GM19238 (cell line): Measurements from ENCODE around the gene ATG7.
"Not testable (repeated sequence)": the region's sequence is repeated elsewhere in the genome, so short reads cannot be mapped to it uniquely, and the experiment has no call there.

ENCODE experiments used
- DNase-seq: peaks from one replicate; pipeline ENCODE4 v3.0.0; 2011; ENCODE audit warnings: low spot score; ENCODE audit not compliant: insufficient read length

Gene ATG7

DNA sequence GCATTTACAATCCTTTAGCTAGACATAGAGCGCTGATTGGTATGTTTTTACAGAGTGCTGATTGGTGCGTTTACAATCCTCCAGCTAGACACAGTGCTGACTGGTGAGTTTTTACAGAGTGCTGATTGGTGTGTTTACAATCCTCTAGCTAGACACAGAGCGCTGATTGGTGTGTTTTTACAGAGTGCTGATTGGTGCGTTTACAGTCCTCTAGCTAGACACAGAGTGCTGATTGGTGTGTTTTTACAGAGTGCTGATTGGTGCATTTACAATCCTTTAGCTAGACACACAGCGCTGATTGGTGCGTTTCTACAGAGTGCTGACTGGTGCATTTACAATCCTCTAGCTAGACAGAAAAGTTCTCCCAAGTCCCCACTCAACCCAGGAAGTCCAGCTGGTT is 76.7 kb downstream of the ATG7 start:
- not testable (repeated sequence) for DNase-seq

DNA sequence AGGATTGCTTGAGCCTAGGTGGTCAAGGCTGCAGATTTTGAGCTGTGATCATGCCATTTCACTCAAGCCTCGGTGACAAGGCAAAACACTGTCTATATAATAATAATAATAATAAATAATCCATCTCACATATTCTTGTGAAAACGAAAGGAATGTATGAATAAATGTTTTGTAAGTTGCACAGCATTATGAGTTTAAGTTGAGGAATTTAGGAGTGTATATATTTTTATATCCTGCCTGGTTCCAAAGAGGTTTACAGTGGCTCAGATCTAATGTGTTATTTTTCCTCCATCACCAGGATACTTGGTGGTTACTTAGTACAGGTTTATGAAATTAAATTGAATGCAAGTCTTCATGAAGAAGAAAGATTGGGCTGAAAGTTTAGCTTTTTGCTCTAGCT is 77.2 kb downstream of the ATG7 start:
- DNase-seq = no peak

DNA sequence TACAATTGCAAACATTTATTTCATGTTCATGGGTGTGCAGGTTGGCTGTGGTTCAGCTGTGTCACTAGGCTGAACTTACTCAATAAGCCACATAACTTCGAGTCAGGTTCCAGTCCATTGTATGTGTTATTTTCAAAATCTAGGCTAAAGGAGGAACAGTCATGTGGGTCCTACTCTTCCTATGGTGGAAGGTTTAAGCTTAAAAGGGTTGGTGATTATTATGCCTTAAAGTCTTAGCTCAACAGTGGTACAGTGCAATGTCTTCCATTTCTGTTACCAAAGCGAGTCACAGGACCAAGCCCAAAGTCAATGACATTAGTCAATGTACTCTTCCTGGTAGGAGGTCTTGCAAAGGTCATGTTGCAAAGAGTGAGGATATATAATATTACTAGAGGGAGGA is 78.2 kb downstream of the ATG7 start:
- no peak for DNase-seq

DNA sequence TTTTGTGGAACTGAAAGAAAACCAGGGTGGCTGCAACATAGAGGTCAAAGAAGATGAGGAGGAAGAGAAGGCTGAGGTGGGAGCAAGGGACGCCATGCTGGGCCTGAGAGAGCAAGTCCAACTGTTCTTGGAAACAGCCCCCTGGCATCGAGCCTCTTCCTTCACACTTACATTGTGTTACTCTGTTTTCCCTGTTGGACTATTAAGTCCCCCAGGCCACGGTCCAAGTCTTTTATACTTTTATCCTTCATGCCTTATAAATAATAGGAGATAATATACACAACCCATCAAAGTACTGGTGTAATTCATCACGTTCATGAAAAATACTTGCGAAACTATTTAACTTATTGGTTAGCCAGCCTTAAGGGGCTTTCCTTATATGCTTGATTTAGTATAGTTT is 79.3 kb downstream of the ATG7 start:
- DNase-seq = no peak

DNA sequence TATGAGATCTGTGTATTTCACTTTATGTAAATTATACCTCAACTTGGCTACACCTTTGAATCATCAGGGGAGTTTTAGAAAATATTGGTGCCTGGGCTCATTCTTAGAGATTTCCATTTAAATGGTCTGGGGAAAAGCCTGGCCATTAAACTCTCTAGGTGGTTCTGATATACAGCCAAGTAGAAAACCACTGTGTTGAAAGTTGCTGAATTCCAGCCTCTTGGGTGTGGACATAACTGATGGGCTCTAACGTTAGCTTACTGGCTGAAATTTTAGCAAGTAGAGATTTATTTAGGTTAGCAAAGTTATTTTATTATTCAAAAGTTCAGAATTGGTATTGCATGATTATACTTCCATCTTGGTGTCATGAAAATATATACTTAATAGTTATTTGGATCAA is 84.1 kb downstream of the ATG7 start:
- no peak for DNase-seq

DNA sequence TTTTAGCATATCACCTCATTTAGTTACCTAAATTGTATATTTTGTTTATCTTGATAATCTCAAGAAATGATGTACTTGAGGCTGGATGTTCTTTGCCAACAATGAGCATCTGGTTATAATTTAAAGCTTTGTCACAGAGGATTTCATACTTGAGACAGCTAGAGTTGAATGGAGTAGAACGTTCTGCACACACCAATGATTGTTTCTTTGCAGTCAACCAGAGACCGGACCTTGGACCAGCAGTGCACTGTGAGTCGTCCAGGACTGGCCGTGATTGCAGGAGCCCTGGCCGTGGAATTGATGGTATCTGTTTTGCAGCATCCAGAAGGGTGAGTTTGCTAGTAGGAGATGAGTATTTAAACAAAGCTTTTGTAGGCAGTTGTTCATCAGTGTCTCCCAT is 90.4 kb downstream of the ATG7 start:
- DNase-seq = no peak

- no peak for DNase-seq
These were observed 91.5 kb downstream of the ATG7 start for GRCh38 chr3:11363715-11364114.

DNA sequence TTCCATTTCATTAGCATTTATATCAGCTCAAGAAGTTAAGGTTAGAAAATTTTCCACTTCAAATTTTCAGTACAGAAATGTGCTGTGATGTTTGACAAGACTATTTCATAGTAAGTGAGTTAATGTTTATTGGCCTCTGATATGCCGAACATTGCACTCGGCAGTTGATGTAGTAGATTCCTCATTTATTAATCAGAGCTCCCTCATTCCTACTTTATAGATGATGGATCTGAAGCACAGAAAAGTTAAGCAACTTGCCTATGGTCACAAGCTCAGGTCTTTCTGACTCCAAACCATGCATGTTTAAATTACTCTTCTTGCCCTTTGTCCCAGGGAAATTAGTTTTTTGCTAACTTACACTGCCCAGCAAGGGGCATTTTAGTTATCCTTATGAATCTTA is 92.0 kb downstream of the ATG7 start:
- DNase-seq = no peak

GRCh38 chr3:11367143-11367693 is 95.0 kb downstream of the ATG7 start:
- DNase-seq = no peak

GRCh38 chr3:11370191-11370590 is 98.0 kb downstream of the ATG7 start:
- no peak for DNase-seq

GRCh38 chr3:11370966-11371365 is 98.8 kb downstream of the ATG7 start:
- DNase-seq = no peak

DNA sequence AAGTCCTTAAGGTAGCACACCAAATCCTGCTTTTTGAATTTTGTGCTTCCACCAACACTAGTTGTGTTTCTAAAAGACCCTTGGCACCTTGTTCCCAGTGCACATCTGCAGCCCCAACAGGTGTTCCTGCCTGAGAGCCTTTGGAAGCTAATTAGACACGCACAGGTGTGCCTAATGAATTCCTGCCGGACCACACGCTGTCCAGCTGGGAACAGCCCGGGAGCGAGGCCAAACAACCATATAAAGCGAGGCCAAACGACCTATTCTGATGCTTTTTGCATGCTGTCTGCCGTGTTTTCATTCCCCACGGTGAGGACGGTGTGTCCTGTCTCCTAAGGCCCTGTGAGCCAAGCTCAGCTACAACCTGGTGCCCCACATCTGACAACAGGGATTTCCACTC is 99.5 kb downstream of the ATG7 start:
- DNase-seq = no peak

GRCh38 chr3:11373235-11373634 is 101.0 kb downstream of the ATG7 start:
- no peak for DNase-seq

GRCh38 chr3:11373654-11374053 is 101.5 kb downstream of the ATG7 start:
- DNase-seq = no peak

DNA sequence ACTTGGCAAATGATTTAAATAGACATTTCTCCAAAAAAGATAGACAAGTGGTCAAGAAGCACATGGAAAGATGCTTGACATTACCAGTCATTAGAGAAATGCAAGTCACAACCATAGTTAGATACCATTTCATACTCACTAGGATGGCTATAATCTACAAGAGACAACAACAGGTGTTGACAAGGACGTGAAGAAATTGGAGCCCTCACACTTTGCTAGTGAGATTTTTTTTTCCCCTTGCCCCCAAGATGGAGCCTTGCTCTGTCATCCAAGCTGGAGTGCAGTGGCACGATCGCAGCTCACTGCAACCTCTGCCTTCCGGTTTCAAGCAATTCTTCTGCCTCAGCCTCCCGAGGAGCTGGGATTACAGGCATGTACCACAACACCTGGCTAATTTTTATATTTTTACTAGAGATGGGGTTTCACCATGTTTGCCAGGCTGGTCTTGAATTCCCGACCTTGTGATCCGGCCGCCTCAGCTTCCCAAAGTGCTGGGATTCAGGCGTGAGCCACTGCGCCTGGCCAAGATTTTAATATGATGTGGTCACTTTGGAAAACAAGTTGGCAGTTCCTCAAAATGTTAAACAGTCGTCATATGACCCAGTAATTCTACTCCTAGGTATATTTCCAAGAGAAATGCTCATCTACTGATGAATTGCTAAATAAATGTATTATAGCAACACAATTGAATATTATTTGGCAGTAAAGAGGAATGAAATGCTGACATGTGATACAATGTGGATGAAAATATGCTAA is 103.3 kb downstream of the ATG7 start:
- DNase-seq = no peak

DNA sequence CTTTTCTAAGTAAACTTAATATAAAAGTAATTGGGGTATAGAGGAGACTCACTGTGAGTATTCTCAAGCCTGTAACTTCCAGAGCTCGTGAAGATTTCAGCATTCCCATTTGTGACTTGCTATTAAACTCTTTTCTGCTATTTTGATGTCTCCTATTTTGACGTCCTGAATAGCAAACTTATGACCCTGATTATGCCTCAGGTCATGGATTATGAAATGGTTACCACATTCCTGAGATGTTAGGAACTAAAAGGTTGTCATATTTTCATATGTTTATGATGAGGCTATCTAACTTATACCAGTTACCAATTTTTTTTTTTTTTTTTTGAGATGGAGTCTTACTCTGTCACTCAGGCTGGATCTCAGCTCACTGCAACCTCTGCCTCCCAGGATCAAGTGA is 105.5 kb downstream of the ATG7 start:
- DNase-seq = no peak

- DNase-seq = no peak
These were observed 107.1 kb downstream of the ATG7 start for GRCh38 chr3:11379238-11379823.

DNA sequence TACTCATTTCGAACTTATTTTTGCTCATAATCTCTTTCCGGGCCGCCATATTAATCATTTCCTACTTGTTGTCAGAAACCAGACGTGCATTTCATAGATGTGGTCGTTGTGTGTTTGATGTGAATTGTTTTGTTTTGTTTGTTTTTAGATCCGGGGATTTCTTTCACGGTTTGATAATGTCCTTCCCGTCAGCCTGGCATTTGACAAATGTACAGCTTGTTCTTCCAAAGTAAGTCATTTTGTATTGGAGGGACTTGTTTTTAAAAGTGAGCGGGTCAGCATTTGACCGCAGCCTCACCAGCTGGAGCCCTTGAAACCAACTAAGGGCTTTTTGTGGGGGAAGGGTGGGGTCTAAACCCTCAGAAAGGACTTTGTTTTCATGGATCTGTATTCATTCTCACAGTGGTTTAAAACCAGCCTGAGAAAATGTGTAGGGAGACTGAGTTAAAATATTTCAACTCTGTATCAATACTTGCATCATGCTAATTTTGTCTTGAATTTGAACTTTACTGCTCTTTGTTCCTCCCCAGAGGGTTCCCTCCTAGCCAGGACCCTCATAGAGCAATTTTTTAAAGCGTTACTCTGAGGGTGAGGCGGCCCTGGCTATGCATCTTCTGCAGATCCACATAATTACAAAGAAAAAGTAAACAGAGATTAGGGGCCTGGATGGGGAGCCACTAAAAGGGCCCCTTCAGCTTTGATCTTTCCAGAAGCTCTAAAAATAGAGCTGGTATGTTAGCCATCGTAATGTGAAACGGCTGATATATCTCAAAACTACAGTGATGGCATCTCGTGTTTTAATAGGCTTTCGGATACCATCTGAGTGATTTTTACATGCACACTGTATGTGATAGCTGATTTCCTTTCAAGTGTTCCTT is 107.9 kb downstream of the ATG7 start:
- DNase-seq = no peak

DNA sequence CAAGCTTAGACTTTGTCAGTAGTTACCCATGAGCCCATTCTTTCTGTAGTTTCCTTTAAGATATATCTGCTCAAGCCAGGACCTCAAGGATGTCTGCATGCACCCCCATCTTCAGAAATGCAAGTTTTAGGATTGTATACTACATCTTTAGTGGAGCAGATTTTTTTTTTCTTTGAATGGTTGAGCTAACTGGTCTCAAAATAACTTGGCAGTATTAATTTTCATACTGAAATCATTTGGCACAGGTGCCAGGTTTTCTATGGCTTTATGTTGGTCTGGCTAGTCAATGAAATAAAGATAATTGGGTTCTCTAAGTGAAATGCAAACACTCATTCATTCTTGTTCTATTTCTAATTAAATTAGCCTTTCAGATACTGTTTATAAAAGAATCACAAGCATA is 108.9 kb downstream of the ATG7 start:
- no peak for DNase-seq

GRCh38 chr3:11381563-11381962 is 109.4 kb downstream of the ATG7 start:
- no peak for DNase-seq

DNA sequence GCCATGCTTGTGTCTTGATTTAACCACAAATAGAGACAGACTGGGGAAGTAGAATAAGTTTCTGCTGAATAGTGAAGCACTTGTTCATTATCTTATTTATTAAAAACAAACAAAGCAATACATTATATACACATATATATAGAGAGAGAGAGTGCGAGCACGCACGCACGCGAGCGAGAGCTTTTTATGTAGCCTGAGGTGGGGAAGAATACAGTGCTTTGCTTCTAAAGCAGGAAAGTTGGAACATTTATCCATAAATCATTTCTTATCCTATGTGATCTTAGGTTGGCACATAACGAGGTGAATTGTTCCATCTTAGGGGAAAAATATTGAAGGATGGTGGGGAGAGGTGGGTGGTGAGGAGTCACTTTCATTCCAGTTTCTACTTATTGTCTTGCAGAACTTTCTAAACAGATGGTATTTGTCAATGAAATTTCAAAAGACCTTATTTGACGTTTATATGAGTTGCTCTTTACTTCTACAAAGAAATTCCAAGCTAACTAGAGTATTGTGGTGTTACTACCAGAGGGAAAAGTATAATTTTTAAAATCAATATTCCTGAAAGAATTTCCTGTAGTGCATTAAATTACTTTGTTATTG is 110.0 kb downstream of the ATG7 start:
- DNase-seq = no peak

DNA sequence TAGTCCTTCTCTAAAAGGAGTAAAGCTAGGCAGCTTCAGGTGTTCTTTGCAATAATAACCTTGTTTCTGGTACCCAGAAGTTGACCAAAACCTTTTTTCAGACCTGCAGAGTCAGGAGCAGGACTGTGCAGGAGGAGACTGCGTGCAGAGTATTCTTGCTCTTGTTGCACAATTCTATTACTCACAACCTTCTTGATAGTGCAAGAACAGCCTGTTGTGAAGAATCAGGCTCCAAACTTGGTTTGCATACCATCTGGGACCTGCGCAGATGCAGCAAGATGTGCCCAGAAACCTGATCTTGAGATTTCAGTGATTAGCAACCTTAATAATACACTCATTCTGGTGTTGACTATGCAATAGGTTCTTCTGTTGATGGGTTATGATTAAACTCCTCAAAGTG is 111.9 kb downstream of the ATG7 start:
- DNase-seq = no peak
